GM18907 (cell line): ENCODE data around the gene TNFRSF8.
"Not testable (repeated sequence)": the region's sequence is repeated elsewhere in the genome, so short reads cannot be mapped to it uniquely, and the experiment has no call there.

Experiments
- ATAC-seq: cut with Tn5 transposase; IDR thresholded peaks from one replicate; pipeline ENCODE4 v1.9.1; 2021; ENCODE audit warnings: mild to moderate bottlenecking, moderate library complexity; ENCODE audit not compliant: unreplicated experiment

Gene TNFRSF8

DNA sequence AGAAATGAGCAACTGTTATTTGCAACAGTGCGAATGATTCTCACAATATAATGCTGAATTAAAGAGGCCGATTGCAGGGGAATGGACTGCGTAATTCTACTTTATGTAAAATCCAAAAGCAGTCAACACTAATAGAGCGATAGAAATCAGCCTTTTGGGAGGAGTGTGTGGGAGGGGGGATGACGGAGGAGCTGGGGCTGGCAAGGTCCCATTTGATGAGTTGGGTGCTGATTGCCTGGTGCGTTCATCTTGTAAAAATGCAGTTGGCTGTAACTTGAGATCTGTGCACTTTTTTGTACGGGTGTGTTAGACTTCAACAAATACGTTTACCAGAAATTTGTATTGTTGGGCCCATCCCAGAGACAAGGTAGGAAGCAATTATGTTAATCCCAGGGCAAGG, 20.7 kb downstream of the TNFRSF8 start:
- no peak for ATAC-seq

DNA sequence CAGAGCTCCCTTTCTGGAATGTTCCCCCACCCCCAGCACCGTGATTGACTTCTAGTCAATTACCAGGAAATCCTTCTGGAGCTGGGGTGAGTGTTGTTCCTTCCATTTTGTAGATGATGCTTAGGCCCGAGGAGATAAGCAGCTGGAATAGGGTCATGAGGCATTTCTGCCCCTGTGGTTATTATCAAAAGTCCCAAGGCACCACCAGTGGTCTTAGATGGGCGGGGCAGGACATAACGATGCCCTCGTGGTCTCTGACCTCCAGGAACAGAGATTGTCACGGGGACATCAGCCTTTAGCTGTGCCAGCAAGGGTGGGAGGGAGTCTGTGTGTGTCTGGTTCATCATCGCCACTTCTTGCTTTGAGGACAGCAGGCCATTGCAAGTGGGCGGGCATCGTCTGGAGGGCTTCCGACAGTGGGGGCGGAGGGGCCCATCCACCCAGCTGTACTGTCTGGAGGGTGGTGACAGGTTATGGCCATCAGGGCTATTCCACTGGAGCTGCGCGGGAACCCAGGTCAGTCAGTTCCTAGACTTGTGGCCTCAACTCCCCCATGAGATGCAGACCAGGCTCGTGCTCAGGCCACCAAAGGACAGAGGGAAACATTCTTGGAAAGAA, 22.6 kb downstream of the TNFRSF8 start:
- ATAC-seq: no peak

DNA sequence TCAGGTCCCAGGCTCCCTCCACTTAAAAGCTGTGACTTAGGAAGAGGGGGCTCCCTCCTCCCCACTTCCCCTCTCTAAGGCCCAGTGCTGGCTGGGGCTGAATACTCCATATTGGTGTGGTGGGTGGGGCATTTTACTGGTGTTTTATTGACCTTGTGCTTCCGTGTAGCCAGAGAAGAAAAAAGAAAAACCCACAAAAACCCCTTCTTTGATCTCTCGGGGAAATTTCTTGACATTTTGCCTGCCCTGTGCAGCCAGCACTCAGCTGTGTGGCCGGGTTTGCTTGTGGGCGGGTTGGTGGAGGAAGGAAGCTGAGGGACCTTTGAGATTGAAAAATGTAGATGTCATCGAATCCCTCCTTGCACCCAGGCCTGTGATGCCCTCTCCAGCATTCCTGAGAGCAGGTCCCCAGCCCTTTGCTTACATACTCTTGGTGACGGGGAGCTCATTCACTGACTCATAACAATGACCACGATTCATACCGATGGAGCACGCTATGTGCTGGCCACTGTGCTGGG, 24.8 kb downstream of the TNFRSF8 start:
- peak; percentile 58 for ATAC-seq

DNA sequence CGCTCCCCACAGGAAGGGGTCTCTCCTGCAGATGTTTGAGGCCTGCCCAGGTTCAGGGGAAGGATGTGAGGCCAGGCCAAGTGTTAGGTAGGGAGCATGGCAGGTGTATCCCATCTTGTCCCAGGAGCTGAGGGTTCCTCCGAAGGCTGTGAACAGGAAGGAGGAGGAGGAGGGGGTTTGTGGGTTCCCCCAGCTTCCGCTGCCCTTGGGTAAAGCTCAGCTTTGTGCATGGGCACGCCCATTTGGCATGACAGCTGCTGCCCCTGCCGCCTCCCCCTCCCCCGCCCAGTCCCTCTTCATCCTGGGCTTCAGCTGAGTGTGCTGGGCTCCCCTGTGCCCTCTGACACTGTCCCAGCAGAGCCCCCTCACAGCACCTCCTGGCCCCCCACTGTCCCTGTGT, 25.5 kb downstream of the TNFRSF8 start:
- ATAC-seq: no peak

DNA sequence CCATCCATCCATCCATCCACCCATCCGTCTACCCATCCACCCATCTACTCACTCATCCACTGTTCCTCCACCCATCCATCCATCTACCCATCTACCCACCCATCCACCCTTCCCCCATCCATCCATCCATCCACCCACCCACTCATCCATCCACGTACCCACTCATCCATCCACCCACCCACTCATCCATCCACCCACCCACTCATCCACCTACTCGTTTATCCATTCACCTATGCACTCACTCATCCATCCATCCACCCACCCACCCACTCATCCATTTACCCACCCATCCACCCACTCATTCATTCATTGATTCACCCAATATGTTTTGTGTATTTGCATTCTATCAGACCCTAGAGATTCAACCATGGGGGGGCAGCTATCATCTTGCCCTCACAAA, 27.2 kb downstream of the TNFRSF8 start:
- no peak for ATAC-seq

DNA sequence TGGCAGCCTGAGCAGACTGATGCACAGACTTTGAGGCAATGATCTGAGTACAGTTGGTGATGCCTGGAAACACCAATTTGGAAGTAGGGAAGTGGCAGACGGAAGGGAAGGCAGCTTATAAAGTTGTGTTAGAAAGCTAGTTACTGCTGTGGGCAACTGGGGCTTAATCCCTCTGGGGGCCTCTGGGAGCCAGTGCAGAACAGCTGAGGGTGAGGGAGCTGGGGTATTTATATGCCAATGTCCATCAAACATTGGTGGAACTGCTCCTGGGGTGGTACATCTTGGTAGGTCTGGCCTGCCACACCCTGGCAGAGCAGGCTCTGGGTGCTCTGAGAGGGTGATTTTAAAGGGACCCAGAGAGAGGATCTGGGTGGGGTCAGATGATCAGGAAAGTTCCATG, 28.1 kb downstream of the TNFRSF8 start:
- no peak for ATAC-seq

DNA sequence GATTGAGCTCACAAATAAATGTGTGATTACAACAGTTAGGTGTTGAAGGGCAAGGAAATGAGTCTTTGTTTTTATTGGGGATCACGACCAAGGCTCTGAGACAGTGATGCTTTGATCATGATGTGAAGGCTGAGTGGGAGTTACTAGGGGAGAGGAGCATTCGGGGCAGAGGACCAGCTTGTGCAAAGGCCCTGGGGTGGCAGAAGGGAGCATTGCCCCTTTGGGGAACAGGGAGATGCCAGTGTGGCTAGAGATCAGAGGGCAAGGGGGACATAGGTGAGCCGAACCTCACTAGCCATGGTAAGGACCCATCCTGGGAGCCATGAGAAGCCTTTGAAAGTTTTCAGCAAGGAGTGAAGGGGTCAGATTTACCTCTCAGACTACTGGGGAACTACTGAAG, 31.1 kb downstream of the TNFRSF8 start:
- ATAC-seq: no peak

DNA sequence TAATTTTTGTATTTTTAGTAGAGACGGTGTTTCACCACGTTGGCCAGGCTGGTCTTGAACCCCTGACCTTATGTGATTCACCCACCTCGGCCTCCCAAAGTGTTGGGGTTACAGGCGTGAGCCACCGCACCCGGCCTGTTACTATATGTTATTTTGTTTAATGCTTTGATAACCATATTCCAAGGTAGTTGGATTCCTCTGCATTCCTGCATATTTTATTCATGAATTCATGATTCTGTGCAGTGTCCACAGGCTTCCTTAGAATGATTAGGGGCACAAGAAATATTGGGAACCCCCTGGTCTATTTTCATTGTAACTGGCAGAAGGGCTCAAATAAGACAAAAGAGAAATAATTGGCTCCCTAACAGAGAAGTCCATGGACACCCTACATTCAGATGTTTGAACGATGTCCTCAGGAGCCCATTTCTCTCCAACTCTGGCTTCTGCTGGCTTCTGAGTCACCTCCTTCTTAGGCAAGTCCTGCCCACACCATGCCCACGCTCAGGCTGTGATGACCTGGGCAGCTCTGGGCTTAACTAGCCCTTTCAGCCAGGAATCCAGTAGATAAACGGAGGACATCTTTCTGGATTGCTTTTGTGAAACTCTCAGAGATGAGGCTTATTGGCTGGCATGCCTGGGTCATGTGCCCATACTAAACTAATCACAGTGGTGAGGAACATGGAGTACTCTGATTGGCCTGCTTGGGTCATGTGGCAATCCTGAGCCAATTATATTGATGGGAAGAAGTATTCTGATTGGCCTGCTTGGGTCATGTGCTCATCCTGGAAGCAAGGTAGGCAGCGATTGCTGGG, 32.6 kb downstream of the TNFRSF8 start:
- ATAC-seq: no peak

DNA sequence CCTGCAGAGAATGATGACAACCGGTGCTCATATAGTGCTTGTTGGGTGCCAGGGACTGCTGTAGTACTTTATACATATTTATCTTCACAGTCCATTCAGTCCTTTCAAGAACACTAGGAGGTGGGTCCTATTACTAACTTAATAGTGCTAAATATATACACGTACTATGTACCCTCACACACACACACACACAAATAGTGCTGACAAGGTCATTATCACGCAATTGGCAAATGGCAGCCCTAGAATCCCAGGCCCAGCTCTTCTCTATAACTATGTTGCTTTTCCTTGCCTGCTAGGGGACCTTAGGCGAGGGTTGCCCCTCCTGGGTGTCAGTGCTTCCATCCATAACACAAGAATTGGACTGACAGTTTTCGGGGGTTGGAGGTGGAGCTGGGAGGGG, 33.5 kb downstream of the TNFRSF8 start:
- no peak for ATAC-seq

DNA sequence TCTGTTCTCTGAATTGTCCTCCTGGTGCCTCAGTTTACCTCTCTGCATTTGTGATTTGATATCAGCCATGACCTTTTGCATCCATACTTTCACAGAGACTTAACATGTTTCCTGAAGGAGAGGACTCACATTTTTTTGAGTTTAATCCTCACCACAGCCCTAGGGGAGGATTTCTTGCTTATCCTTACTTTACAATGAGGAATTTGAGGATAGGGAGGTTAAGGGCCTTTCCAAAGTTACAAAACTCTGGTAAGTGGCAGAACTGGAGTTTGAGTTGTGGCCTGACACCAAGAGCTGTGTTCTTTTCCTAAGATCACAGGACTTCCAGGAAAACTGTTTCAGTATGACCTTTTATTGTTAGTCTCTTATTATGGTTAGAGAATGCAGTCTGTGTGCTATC, 34.2 kb downstream of the TNFRSF8 start:
- ATAC-seq: no peak

DNA sequence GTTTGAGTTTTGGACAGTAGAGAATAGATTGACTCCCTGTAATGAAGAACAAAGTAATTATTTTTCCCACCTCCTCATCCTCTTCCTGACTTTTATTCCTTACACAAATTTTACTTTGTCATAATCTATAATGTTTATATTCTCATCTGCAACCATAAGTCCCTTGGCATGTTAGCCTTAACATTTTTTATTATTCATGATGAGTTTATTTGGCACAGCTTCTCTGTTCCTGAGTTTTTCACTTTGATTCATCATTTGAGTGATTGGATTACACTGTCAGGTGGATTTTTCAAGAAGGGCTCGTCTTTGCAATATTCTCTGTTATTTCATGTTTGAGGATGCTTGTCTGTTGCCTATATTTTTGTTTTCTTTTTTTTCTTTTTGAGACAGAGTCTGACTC, 35.7 kb downstream of the TNFRSF8 start:
- no peak for ATAC-seq

DNA sequence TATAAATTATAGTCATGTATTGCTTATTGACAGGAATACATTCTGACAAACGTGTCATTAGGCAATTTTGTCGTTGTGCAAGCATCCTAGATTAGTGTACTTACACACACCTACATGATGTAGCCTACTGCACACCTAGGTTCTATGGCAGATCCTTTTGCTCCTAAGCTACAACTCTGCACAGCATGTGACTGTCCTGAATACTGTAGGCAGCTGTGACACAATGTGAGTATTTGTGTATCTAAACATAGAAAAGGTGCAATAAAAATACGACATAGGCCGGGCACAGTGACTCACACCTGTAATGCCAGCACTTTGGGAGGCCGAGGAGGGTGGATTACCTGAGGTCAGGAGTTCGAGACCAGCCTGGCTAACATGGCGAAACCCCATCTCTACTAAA, 36.5 kb downstream of the TNFRSF8 start:
- ATAC-seq: no peak

DNA sequence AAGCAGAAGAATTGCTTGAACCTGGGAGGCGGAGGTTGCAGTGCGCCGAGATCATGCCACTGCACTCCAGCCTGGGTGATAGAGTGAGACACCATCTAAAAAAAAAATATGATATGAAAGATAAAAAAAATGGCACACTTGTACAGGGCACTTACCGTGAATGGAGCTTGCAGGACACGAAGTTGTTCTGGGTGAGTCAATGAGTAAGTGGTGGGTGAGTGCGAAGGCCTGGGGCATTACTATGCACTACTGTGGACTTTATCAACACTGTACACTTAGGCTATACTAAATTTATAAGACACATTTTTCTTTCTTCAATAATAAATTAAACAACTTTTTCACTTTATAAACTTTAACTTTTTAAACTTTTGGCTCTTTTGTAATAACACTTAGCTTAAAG, 37.0 kb downstream of the TNFRSF8 start:
- ATAC-seq: no peak

DNA sequence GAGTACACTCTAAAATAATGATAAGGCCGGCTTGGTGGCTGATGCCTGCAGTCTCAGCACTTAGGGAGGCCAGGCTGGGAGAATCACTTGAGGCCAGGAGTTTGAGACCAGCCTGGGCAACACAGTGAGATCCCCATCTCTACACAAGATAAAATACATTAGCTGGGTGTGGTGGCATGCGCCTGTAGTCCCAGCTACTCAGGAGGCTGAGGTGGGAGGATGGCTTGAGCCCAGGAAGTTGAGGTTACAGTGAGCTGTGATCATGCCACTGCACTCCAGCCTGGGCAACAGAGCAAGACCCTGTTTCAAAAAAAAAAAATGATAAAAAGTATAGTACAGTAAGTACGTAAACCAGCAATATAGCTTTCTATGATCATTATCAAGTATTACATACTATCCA, 38.0 kb downstream of the TNFRSF8 start:
- not testable (repeated sequence) for ATAC-seq

DNA sequence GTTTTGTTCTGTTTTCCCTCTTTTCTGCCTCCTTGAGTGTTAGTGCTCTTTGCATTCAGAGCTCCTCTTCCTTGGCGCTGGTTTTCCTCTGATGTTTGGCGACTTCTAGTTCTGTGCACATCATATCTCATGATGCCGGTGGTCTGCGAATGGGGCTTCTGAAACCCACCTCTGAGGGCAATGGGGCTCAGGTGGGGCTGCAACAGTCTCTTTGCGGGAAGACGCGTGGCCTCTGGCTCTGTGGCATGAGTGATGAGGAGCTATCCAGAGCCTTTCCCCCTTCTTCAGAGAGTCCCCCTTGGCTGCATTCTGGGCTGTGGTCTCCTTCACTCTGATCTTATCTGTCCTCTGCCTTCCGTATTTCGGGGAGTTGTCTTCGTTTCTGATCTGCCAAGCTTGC, 39.0 kb downstream of the TNFRSF8 start:
- no peak for ATAC-seq

DNA sequence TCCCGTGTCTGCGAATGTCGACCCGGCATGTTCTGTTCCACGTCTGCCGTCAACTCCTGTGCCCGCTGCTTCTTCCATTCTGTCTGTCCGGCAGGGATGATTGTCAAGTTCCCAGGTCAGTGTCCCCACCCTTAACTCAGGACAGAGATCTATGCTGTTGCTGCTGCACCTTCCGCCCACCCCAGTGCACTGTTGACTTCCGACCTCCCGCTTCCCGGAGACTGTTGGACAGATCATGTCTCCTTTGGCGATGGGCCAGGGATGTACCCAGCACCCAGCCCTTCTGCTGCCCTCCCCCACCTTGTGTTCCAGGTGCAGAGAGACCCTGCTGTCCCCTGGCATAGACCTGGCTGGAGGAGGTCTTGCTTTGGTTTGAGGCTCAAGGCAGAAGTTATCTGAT, 41.3 kb downstream of the TNFRSF8 start:
- ATAC-seq: no peak

DNA sequence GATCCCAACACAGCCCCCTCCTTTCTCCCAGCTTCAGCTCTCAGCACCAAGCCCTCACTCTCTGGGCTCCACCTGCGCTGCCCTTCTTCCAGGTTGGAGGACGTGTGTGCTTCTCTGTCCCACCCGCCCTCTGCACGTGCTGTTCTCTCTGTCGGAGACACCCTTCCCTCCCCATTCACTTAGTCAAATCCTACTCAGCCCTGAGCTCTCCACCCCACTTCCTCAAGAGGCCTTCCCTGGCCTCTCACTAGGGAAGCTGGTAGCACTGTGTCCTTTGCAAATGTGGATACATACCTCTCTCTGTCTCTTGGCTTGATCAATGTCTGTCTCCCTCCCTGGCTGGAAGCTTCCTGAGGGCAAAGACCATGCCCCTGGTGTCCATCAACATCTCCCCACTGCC, 43.0 kb downstream of the TNFRSF8 start:
- no peak for ATAC-seq

DNA sequence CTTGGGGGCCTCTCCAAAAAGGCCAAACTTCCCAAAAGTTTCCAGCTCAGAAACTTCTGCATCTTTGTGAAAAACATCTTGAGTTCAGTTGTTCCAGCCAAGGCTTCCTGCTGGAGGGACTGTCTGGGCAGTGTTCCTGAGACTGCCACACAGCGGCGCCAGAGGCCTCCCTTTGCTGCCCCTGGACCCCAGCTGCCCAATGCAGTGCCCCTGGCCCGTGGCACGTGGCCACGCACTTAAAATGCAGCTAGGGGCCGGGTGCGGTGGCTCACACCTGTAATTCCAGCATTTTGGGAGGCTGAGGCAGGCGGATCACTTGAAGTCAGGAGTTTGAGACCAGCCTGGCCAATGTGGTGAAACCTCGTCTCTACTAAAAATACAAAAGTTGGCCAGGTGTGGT, 43.8 kb downstream of the TNFRSF8 start:
- ATAC-seq: not testable (repeated sequence)

DNA sequence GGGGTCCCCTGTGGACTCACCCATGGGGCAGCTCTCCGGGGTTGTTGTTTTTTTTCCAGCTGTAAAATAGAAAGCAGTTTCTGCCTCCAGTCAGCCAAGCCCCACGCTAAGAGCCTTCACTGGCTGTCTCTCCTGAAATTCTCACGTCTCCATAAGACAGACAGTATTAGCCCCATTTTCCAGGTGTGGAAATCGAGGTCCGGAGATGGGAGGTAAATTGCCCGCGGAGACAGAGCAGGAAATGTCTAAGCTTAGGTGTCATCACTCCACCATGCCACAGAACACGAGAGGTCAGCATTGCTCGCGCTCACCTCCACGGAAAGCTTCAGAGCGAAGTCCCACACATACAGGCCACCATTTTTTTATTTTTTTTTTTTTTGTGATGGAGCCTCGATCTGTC, 44.6 kb downstream of the TNFRSF8 start:
- no peak for ATAC-seq

DNA sequence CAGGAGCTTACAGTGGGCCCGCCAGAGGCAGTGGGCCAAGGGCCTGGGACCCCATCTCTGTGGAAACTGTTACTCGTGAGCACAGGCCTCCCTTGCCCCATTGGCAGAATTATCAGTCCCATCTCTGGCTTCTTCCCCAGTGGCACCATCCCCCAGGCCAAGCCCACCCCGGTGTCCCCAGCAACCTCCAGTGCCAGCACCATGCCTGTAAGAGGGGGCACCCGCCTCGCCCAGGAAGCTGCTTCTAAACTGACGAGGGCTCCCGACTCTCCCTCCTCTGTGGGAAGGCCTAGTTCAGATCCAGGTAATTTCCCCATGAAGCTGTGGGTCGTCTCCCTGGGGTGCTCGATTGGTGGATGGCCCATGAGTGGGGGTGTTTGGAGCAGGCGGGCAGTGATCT, 46.8 kb downstream of the TNFRSF8 start:
- no peak for ATAC-seq

DNA sequence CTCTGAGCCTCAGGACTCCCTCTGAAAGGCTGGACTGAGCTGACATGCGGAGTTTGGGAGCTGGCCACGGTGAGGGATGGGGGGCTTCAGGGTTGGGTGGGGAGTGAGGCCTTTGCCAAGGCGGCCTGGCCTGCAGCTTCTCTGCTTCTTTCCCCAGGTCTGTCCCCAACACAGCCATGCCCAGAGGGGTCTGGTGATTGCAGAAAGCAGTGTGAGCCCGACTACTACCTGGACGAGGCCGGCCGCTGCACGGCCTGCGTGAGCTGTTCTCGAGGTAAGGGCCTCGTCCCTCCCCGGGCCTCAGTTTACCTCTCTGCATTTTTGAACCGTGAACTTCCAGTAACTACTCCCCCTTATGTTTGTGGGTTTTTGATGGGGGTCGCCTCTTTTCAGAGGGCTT, 48.6 kb downstream of the TNFRSF8 start:
- ATAC-seq: no peak

DNA sequence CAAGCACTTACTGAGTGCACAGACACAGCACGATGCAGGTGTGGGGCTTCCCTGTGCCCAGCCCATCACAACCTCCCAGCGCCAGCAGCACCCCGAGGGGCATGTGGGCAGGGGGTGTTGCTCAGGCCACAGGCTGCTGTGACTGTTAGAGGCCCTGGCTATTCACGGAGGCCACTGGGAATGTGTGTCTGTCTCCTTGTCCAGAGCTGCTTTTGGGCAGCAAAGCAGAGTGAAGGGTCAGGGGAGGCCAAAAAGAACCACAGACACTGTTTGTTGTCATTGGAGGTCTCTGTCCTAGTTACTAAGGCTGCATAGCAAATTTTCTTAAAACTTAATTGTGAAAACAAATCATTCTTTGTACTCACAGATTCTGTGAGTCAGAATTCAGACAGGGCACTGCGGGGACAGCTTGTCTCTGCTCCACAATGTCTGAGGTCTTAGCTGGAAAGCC, 49.6 kb downstream of the TNFRSF8 start:
- no peak for ATAC-seq
